GM13977 (cell line): ENCODE results near the gene LRRC26.

Experiments used
- DNase-seq: peaks from one replicate; pipeline ENCODE4 v3.0.0; 2012; ENCODE audit warnings: low spot score
- in situ Hi-C: fragments of 300-500 bp; cut with MboI; formaldehyde crosslinking; loops from one replicate; pipeline ENCODE4 v1.12.0; 2022; ENCODE audit warnings: low sequenced_read_pairs, low pct_unique_long_range_greater_than_20kb, mixed read lengths, inconsistent platforms; ENCODE audit not compliant: unreplicated experiment
- TF ChIP-seq, protein P1 (sequence below): IDR thresholded peaks from 2 replicates; pipeline ENCODE4 v1.5.1; 2012; ENCODE audit warnings: mild to moderate bottlenecking, control low read depth; ENCODE audit not compliant: insufficient read depth; ENCODE audit errors: extremely low read depth, missing control alignments

Gene LRRC26

DNA sequence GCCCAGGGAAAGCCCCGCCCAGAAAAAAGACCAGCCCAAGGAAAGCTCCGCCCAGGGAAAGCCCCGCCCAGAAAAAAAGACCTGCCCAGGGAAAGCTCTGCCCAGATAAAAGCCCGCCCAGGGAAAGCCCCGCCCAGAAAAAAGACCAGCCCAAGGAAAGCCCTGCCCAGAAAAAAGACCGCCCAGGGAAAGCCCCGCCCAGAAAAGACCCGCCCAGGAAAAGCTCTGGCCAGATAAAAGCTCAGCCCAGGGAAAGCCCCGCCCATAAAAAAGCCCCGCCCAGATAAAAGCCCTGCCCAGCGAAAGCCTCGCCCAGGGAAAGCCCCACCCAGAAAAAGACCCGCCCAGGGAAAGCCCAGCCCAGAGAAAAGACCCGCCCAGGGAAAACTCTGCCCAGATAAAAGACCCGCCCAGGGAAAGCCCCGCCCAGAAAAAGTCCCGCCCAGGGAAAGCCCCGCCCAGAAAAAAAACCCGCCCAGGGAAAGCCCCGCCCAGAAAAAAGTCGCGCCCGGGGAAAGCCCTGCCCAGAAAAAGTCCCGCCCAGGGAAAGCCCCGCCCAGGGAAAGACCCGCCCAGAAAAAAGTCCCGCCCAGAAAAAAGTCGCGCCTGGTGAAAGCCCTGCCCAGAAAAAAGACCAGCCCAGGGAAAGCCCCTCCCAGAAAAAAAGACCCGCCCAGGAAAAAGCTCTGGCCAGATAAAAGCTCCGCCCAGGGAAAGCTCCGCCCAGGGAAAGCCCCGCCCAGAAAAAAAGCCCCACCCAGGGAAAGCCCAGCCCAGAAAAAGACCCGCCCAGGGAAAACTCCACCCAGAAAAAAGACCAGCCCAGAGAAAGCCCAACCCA lies 19.0 kb downstream of the LRRC26 start:
- peak; percentile 94 for DNase-seq
- TF ChIP-seq, protein P1, sequence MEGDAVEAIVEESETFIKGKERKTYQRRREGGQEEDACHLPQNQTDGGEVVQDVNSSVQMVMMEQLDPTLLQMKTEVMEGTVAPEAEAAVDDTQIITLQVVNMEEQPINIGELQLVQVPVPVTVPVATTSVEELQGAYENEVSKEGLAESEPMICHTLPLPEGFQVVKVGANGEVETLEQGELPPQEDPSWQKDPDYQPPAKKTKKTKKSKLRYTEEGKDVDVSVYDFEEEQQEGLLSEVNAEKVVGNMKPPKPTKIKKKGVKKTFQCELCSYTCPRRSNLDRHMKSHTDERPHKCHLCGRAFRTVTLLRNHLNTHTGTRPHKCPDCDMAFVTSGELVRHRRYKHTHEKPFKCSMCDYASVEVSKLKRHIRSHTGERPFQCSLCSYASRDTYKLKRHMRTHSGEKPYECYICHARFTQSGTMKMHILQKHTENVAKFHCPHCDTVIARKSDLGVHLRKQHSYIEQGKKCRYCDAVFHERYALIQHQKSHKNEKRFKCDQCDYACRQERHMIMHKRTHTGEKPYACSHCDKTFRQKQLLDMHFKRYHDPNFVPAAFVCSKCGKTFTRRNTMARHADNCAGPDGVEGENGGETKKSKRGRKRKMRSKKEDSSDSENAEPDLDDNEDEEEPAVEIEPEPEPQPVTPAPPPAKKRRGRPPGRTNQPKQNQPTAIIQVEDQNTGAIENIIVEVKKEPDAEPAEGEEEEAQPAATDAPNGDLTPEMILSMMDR: no peak
- in situ Hi-C loops: no loop called here

DNA sequence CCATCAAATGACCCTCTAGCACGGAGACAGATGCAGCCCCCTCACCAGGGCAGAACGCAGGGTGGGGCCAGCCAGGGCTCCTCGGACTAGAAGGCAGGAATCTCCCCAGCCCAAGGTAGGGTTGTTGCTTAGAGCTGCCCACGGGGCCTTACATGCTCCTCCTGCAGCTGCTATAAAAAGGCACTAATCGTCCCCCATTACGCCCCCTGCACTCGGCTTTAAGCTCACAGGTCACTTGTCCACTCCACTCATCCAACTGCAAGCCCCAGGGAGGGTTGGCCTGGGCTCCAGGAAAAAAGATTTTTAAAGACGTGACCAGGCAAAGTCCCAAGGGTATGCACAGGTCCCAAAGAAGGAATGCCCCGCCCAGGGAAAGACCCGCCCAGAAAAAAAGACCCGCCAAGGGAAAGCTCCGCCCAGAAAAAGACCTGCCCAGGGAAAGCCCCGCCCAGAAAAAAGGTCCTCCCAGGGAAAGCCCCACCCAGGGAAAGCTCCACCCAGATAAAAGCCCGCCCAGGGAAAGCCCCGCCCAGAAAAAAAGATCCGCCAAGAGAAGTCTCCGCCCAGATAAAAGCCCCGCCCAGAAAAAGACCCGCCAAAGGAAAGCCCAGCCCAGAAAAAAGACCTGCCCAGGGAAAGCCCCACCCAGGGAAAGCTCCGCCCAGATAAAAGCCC lies 19.8 kb downstream of the LRRC26 start:
- in situ Hi-C loops: no loop called here
- TF ChIP-seq, protein P1: no peak
- peak; percentile 90 for DNase-seq

DNA sequence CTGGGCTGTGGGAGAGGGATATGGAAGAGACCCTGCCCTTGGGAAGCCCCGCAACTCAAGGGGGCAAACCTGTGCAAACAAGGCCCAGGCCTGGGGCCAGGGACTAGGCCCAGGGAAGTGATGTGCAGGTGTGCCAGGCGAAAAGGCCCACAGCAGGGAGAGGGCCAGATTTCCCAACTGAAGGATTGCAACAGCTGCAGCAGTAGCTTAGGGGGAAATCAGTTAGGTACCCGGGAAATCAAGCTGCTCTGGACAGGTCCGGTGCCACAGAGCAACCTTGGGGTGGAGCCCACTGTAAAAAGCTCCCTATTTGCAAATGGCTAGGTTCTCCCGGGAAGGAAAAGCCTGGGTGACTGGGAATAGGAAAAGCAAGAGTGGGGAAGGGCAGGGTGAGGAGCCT lies 20.5 kb downstream of the LRRC26 start:
- in situ Hi-C loops: no loop called here
- DNase-seq: no peak
- TF ChIP-seq, protein P1: no peak

DNA sequence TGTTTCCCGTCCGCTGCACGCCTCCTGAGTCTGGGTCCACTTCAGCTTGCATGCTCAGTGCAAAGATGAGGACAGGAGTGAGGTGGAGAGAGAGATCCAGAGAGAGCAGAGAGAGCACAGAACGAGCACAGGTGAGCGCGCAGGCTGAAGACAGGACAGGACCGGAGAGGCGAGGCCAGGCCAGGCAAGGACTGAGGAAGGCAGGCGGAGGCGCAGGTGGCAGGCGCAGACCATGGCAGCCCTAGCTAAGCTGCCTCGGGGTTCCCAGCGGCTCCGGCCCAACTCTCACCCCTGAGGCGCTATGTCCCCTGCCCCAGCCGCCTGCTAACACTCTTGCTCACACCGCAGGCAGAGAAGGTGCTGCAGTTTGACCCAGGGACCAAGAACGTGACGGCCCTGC lies 21.2 kb downstream of the LRRC26 start:
- DNase-seq: no peak
- in situ Hi-C loops: no loop called here
- TF ChIP-seq, protein P1: no peak

DNA sequence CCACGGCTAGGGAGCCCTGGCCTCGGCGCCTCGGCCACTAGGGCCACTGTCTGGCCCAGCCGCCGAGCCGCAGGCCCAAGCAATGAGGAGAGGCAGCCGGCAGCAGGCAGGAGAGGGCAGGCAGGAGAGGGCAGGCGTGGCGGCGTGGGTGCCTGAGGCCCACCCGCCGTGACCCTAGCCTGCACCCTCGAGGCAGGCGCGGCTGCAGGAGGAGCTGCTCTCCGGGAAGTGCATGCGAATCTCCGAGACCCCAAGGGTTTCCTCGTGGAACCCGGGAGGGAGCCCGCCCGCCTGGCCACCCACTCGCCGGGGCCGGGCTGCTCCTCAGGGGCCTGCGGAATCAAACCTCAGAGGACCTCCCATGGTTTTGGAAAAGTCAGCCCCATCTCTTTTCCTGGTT lies 21.6 kb downstream of the LRRC26 start:
- no peak for DNase-seq
- in situ Hi-C loops: no loop called here
- TF ChIP-seq, protein P1: no peak

DNA sequence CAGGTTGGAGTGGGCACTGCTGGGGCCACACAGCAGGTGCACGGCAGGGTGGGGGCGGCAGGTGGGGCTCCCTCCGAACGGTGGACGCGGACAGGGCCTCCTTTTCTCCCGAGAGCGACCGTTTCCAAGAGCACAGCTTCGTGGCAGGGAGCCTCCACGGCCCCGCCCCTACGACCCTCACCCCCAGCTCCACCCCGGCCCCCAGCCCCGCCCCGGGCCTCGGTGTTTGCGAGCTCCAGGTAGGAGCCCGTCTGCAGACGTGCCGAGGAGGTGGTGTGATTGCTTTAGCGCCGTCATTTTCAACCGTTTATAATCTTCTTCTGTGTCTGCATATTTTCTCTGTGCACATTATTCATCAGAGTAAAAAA lies 22.1 kb downstream of the LRRC26 start:
- TF ChIP-seq, protein P1: no peak
- in situ Hi-C loops: no loop called here
- no peak for DNase-seq
